H1 (cell line): ENCODE measurements around the gene DXO. TPM values are rescaled to one million over a fixed set of nuclear protein-coding genes. Genes with fewer than 3 reads are reported as not detected.

Experiments
- CTCF ChIA-PET: fragments of 300-600 bp; sonication (Branson Sonifier 250); formaldehyde crosslinking; loops from one replicate; lab custom pipeline; 2021; ENCODE audit not compliant: partially characterized antibody; lab: Charles Lee
- POLR2A ChIA-PET: fragments of 300-600 bp; sonication (Branson Sonifier 250); formaldehyde crosslinking; loops from one replicate; lab custom pipeline; 2021; ENCODE audit warnings: inconsistent platforms; ENCODE audit not compliant: partially characterized antibody; lab: Charles Lee
- DNase-seq, 2 experiments: peaks; one replicate each; pipeline versions ENCODE4 v3.0.0 to v3.0.0-alpha.2; 2010 to 2022; ENCODE audit warnings: low spot score in 2 of 2, low read depth in 1 of 2, mixed read lengths in 1 of 2
- FAIRE-seq: peaks from 2 replicates; lab custom pipeline; 2011; peaks lifted over from hg19 to GRCh38; lab: Jason Lieb, UNC
- H2AFZ ChIP-seq: 2 replicates; pipeline ENCODE4 v1.8.1; 2012; ENCODE audit warnings: low read length, inconsistent platforms
- H2AK5ac ChIP-seq: 2 replicates; pipeline ENCODE4 v1.6.1; 2013; ENCODE audit warnings: low read depth, low read length
- H2BK120ac ChIP-seq: replicated peaks from 2 replicates; pipeline ENCODE3; 2013; ENCODE audit warnings: low read depth, low read length, inconsistent platforms
- H2BK12ac ChIP-seq: 2 replicates; pipeline ENCODE4 v1.6.1; 2013; ENCODE audit warnings: low read depth, low read length
- H2BK15ac ChIP-seq: 2 replicates; pipeline ENCODE4 v1.6.1; 2013; ENCODE audit warnings: low read length
- H2BK20ac ChIP-seq: 2 replicates; pipeline ENCODE4 v1.6.1; 2013; ENCODE audit warnings: low read length
- H2BK5ac ChIP-seq: 2 replicates; pipeline ENCODE4 v1.6.1; 2013; ENCODE audit warnings: low read depth, low read length
- H3K14ac ChIP-seq: 2 replicates; pipeline ENCODE4 v1.6.1; 2013; ENCODE audit warnings: inconsistent platforms; ENCODE audit not compliant: insufficient read length
- H3K18ac ChIP-seq: 2 replicates; pipeline ENCODE4 v1.6.1; 2013; ENCODE audit warnings: low read length; ENCODE audit errors: extremely low read depth
- H3K23ac ChIP-seq: 2 replicates; pipeline ENCODE4 v1.6.1; 2013; ENCODE audit warnings: inconsistent platforms; ENCODE audit not compliant: insufficient read length
- H3K23me2 ChIP-seq: 2 replicates; pipeline ENCODE4 v1.6.1; 2013; ENCODE audit warnings: low read depth, low read length
- H3K27ac ChIP-seq: 2 replicates; pipeline ENCODE4 v1.6.1; 2011; ENCODE audit warnings: low read depth, low read length, inconsistent platforms
- H3K27me3 ChIP-seq, 4 experiments: replicated peaks in 1 of 4; 1 replicate in 1 of 4; 2 replicates in 3 of 4; pipeline versions ENCODE4 v1.6.1 to v1.8.1; 2011 to 2013; ENCODE audit warnings: low read length in 3 of 4, mild to moderate bottlenecking in 3 of 4, inconsistent platforms in 2 of 4, mixed read lengths in 2 of 4, moderate library complexity in 1 of 4; ENCODE audit not compliant: control insufficient read depth in 3 of 4, insufficient read depth in 3 of 4; ENCODE audit errors: extremely low read depth in 1 of 4
- H3K36me3 ChIP-seq, 4 experiments: 2 replicates each; pipeline versions ENCODE4 v1.6.1 to v1.8.1; 2011 to 2013; ENCODE audit warnings: mild to moderate bottlenecking in 4 of 4, low read length in 3 of 4, moderate library complexity in 2 of 4, control low read depth in 1 of 4, inconsistent platforms in 1 of 4; ENCODE audit not compliant: insufficient read depth in 4 of 4, control insufficient read depth in 2 of 4
- H3K4ac ChIP-seq: replicated peaks from 2 replicates; pipeline ENCODE3; 2013; ENCODE audit warnings: low read length, low read depth, mixed read lengths, inconsistent platforms; ENCODE audit not compliant: insufficient read length
- H3K4me1 ChIP-seq, 4 experiments: replicated peaks in 1 of 4; 1 replicate in 1 of 4; 2 replicates in 3 of 4; pipeline versions ENCODE4 v1.6.1 to v1.8.1; 2011 to 2013; ENCODE audit warnings: low read length in 3 of 4, inconsistent platforms in 2 of 4, mixed read lengths in 1 of 4; ENCODE audit not compliant: insufficient read depth in 4 of 4, control insufficient read depth in 3 of 4
- H3K4me2 ChIP-seq, 2 experiments: 2 replicates each; pipeline versions ENCODE4 v1.6.1 to v1.8.1; 2011 to 2013; ENCODE audit warnings: low read depth in 2 of 2, low read length in 2 of 2, control low read depth in 1 of 2, inconsistent platforms in 1 of 2, mild to moderate bottlenecking in 1 of 2; ENCODE audit not compliant: insufficient read depth in 1 of 2
- H3K4me3 ChIP-seq, 4 experiments: fragments of 200-600, 300-600 bp in 1 of 4; sonication (generic), shearing (Covaris generic), sonication (Bioruptor Twin) in 1 of 4; 2 replicates each; pipeline versions ENCODE4 v1.5.1 to v1.8.1; 2011 to 2016; ENCODE audit warnings: low read length in 4 of 4, low read depth in 3 of 4, control low read depth in 2 of 4, inconsistent platforms in 2 of 4, mild to moderate bottlenecking in 2 of 4, mixed read lengths in 1 of 4, moderate library complexity in 1 of 4; ENCODE audit not compliant: insufficient read depth in 2 of 4; ENCODE audit errors: extremely low read depth in 1 of 4
- H3K56ac ChIP-seq: replicated peaks from 2 replicates; pipeline ENCODE3; 2013; ENCODE audit warnings: low read depth, mild to moderate bottlenecking, mixed read lengths, low read length, inconsistent platforms; ENCODE audit not compliant: insufficient read length
- H3K79me1 ChIP-seq: 2 replicates; pipeline ENCODE4 v1.6.1; 2013; ENCODE audit warnings: low read depth, low read length, control low read depth
- H3K79me2 ChIP-seq, 2 experiments: 2 replicates each; pipeline versions ENCODE4 v1.6.1 to v1.8.1; 2012 to 2013; ENCODE audit warnings: low read length in 2 of 2, mild to moderate bottlenecking in 2 of 2, inconsistent platforms in 1 of 2; ENCODE audit not compliant: insufficient read depth in 2 of 2, control insufficient read depth in 1 of 2
- H3K9ac ChIP-seq, 4 experiments: replicated peaks in 1 of 4; 1 replicate in 1 of 4; 2 replicates in 3 of 4; pipeline versions ENCODE4 v1.6.1 to v1.8.1; 2011 to 2013; ENCODE audit warnings: low read depth in 3 of 4, low read length in 3 of 4, control low read depth in 2 of 4, mild to moderate bottlenecking in 2 of 4, moderate library complexity in 2 of 4, inconsistent platforms in 1 of 4; ENCODE audit errors: extremely low read depth in 1 of 4
- H3K9me3 ChIP-seq, 2 experiments: 2 replicates each; pipeline versions ENCODE4 v1.6.1 to v1.8.1; 2012 to 2013; ENCODE audit warnings: mild to moderate bottlenecking in 2 of 2, moderate library complexity in 2 of 2, control low read depth in 1 of 2, inconsistent platforms in 1 of 2, low read depth in 1 of 2, low read length in 1 of 2, mixed read lengths in 1 of 2; ENCODE audit not compliant: insufficient read depth in 2 of 2
- H4K20me1 ChIP-seq, 2 experiments: replicated peaks in 1 of 2; 2 replicates each; pipeline versions ENCODE3 to v1.8.1; 2011 to 2013; ENCODE audit warnings: inconsistent platforms in 2 of 2, low read length in 2 of 2, mild to moderate bottlenecking in 1 of 2; ENCODE audit not compliant: insufficient read depth in 2 of 2, control insufficient read depth in 1 of 2
- H4K5ac ChIP-seq: 2 replicates; pipeline ENCODE4 v1.6.1; 2013; ENCODE audit warnings: low read length, low read depth, mixed read lengths, inconsistent platforms; ENCODE audit not compliant: insufficient read length
- H4K8ac ChIP-seq: 2 replicates; pipeline ENCODE4 v1.8.0; 2013; ENCODE audit warnings: mild to moderate bottlenecking, moderate library complexity, low read length, inconsistent platforms; ENCODE audit not compliant: insufficient read depth; ENCODE audit errors: extremely low read depth
- H4K91ac ChIP-seq: replicated peaks from 2 replicates; pipeline ENCODE3; 2013; ENCODE audit warnings: low read length, mixed read lengths, inconsistent platforms; ENCODE audit not compliant: insufficient read length
- BACH1 ChIP-seq: IDR thresholded peaks from 2 replicates; pipeline ENCODE4 v1.6.1; 2012; ENCODE audit warnings: low read length, improper control_type of control experiment
- GABPA ChIP-seq: IDR thresholded peaks from 2 replicates; pipeline ENCODE4 v1.6.1; 2011; ENCODE audit warnings: mild to moderate bottlenecking, low read length, moderate library complexity, borderline replicate concordance; ENCODE audit not compliant: insufficient read depth
- JUN ChIP-seq: IDR thresholded peaks from 2 replicates; pipeline ENCODE4 v1.6.1; 2011; ENCODE audit warnings: low read depth, mild to moderate bottlenecking, improper control_type of control experiment, low read length
- JUND ChIP-seq: IDR thresholded peaks from 2 replicates; pipeline ENCODE4 v1.6.1; 2011; ENCODE audit warnings: mild to moderate bottlenecking, improper control_type of control experiment, low read length
- POU5F1 ChIP-seq: IDR thresholded peaks from 2 replicates; pipeline ENCODE4 v1.6.1; 2011; ENCODE audit warnings: low read depth, mild to moderate bottlenecking, low read length, moderate library complexity
- RBBP5 ChIP-seq: IDR thresholded peaks from 2 replicates; pipeline ENCODE4 v1.7.1; 2012; ENCODE audit warnings: low read depth, mild to moderate bottlenecking, inconsistent platforms, low read length, moderate library complexity, borderline replicate concordance
- RFX5 ChIP-seq: IDR thresholded peaks from 2 replicates; pipeline ENCODE4 v1.6.1; 2011; ENCODE audit warnings: low read depth, low read length, improper control_type of control experiment, borderline replicate concordance
- SIN3A ChIP-seq, 2 experiments: IDR thresholded peaks in 1 of 2; conservative IDR thresholded peaks in 1 of 2; 2 replicates each; pipeline ENCODE4 v1.6.1; 2011 to 2012; ENCODE audit warnings: low read length in 2 of 2, improper control_type of control experiment in 1 of 2, low read depth in 1 of 2, mild to moderate bottlenecking in 1 of 2
- SP4 ChIP-seq: IDR thresholded peaks from 2 replicates; pipeline ENCODE4 v1.6.1; 2012; ENCODE audit warnings: low read length, inconsistent platforms
- SRF ChIP-seq: IDR thresholded peaks from 2 replicates; pipeline ENCODE4 v1.6.1; 2011; ENCODE audit warnings: mild to moderate bottlenecking, low read depth, low read length, moderate library complexity
- TEAD4 ChIP-seq: IDR thresholded peaks from 2 replicates; pipeline ENCODE4 v1.6.1; 2012; ENCODE audit warnings: low read depth, low read length, inconsistent platforms, mixed read lengths
- WGBS, 2 experiments: shearing (Covaris generic) in 1 of 2; methylation state at CpG; one replicate each; pipeline versions ENCODE4 v1.1.6 to v1.1.7; 2013 to 2015; ENCODE audit warnings: low lambda C conversion rate in 2 of 2, mixed read lengths in 2 of 2, inconsistent platforms in 1 of 2, low coverage in 1 of 2, missing lambda C conversion rate in 1 of 2; ENCODE audit not compliant: insufficient replicate concordance in 2 of 2, insufficient coverage in 1 of 2, insufficient read length in 1 of 2; ENCODE audit errors: extremely low coverage in 1 of 2, missing lambda C conversion rate in 1 of 2; 5-methylcytosine and 5-hydroxymethylcytosine counted together
- polyA plus RNA-seq, 7 experiments: library from polyadenylated mRNA; depleted of rRNA in 3 of 7; stranded (reverse) in 5 of 7; unstranded in 2 of 7; fragments of >200 nt in 5 of 7; fragments of 200-250 nt in 2 of 7; gene quantifications; 1 replicate in 5 of 7; 2 replicates in 1 of 7; 4 replicates in 1 of 7; pipeline versions ENCODE4 v1.2.1 to v1.2.3, GENCODE V29; 2011 to 2013; ENCODE audit warnings: missing spikeins in 2 of 7, mixed read lengths in 2 of 7
- total RNA-seq: library from RNA; stranded (reverse); fragmentation: NEBNext Ultra II Directional; extraction: Animal tissue kit (Norgen Biotek cat#: 25700); gene quantifications from 2 replicates; pipeline ENCODE4 v1.2.1, GENCODE V29; 2021

DXO gene
- total and polyA plus RNA-seq, 2 of the 8 experiments (the other 6 are each of a cell fraction or from before 2014, with no cell fraction given): 14.7 to 23.9 TPM

- peak overlapping the region in 3 of 4 experiments; percentile 79 to 84 (median 79); a peak in 6 of 7 replicates for H3K9ac ChIP-seq
- H3K79me2 ChIP-seq: peaks cover 0 to 11% of the 10 kb centered on the region in 2 experiments; a peak in 1 of 4 replicates
- peak overlapping the region; percentile 55 for H4K5ac ChIP-seq
- H3K27me3 ChIP-seq: no peaks in the 10 kb centered on the region; a peak in 1 of 7 replicates
- DNase-seq (peak in 1 of 2 experiments; percentile 50), FAIRE-seq (no peak)
- peaks cover 0 to 9% (median 5%) of the 10 kb centered on the region in 4 experiments; a peak in 5 of 7 replicates for H3K4me1 ChIP-seq
- H4K91ac ChIP-seq: no peak overlapping the region
- H4K8ac ChIP-seq: peak overlapping the region; percentile 98; the same call in 1 of the 2 replicates
- H3K4ac ChIP-seq: peak overlapping the region; percentile 3
- POLR2A ChIA-PET: interaction anchor here (0.7 to 15.3 kb wide), 21 partner anchors 9 to 1001 kb away, joined by 3 to 279 read pairs (median 4); partner anchors contain the start of genes CFB, EHMT2, FKBPL and NELFE
- no peak overlapping the region for H3K14ac ChIP-seq
- peak overlapping the region; percentile 82 for H2BK12ac ChIP-seq
- CTCF ChIA-PET: interaction anchor here (0.6 to 10.2 kb wide), 6 partner anchors 10 to 1193 kb away, joined by 3 to 84 read pairs (median 4); no protein-coding TSS in a partner anchor
- peak overlapping the region; percentile 5; the same call in 1 of the 2 replicates for H3K18ac ChIP-seq
- H3K9me3 ChIP-seq: no peaks in the 10 kb centered on the region; a peak in 1 of 4 replicates
- no peak overlapping the region for H3K23ac ChIP-seq
- peaks cover 0 to 3% of the 10 kb centered on the region in 2 experiments for H4K20me1 ChIP-seq
- H3K36me3 ChIP-seq: peaks cover 10 to 35% (median 25%) of the 10 kb centered on the region in 4 experiments; a peak in 7 of 8 replicates
- peak overlapping the region; percentile 88; the same call in 1 of the 2 replicates for H2BK5ac ChIP-seq
- H3K56ac ChIP-seq: no peak overlapping the region
- H2AFZ ChIP-seq: peak overlapping the region; percentile 57; the same call in 1 of the 2 replicates
- no peak overlapping the region for H2BK15ac ChIP-seq
- H3K79me1 ChIP-seq: peaks cover 4% of the 10 kb centered on the region; the same call in 1 of the 2 replicates
- H3K4me2 ChIP-seq: peak overlapping the region; percentile 91 to 100
- H2BK20ac ChIP-seq: no peak overlapping the region
- H3K23me2 ChIP-seq: peaks cover 13% of the 10 kb centered on the region
- H2AK5ac ChIP-seq: peak overlapping the region; percentile 68; the same call in 1 of the 2 replicates
- no peak overlapping the region for H2BK120ac ChIP-seq
- WGBS, 2 experiments: 65% methylated on average over 27 of the region's 29 CpGs; no CpG with 5 or more reads in 1 of the 2 experiments
- H3K27ac ChIP-seq: peak overlapping the region; percentile 90
- peak overlapping the region; percentile 68 to 94 (median 84) for H3K4me3 ChIP-seq
- TF ChIP-seq RFX5 (no peak; the same call in 1 of the 2 replicates), JUN (peak; percentile 53; the same call in 1 of the 2 replicates), POU5F1 (no peak), SP4 (no peak), RBBP5 (no peak), TEAD4 (no peak), SIN3A (conservative IDR thresholded peaks at IDR 0.05 in 1 of 2, IDR thresholded peaks at IDR 0.05 in 1 of 2; ENCODE audit: low read depth in 1 of 2, low read length in 2 of 2) (no peak), JUND (peak; percentile 97), GABPA (no peak), BACH1 (no peak), SRF (no peak)
These were observed 502 bp downstream of the DXO start for GRCh38 chr6:31971279-31971992.
